Right ventricle myocardium inferior (tissue), 1 donor: ENCODE results near the gene TMC6. TPM values are rescaled to one million over a fixed set of nuclear protein-coding genes. Genes with fewer than 3 reads are reported as not detected.
A peak's percentile ranks its signal among the peaks of the same experiment; 100 is the strongest.
"Not testable (repeated sequence)": the region's sequence is repeated elsewhere in the genome, so short reads cannot be mapped to it uniquely, and the experiment has no call there.

Experiments used
- ATAC-seq: fragments of 200-7000 bp; cut with Tn5 transposase; one replicate; pipeline ENCODE4 v1.9.1; 2020; ENCODE audit warnings: mild to moderate bottlenecking, moderate library complexity
- DNase-seq: peaks from one replicate; pipeline ENCODE4 v3.0.0; 2021; ENCODE audit errors: missing footprints
- intact Hi-C: fragments of 100-400 bp; cut with DNase I; formaldehyde crosslinking; loops from one replicate; pipeline ENCODE4 v1.11.0; 2022
- total RNA-seq: library from RNA; stranded (reverse); fragmentation: NEBNext Ultra II Directional; extraction: Animal tissue kit (Norgen Biotek cat#: 25700); gene quantifications from one replicate; pipeline ENCODE4 v1.2.1, GENCODE V29; 2021
- donor health status: DM: no; HTN: yes; CAD: no; lungs with severe emphysema.

TMC6 gene
- total RNA-seq, 1 donor from 2014 or later = 77.0 TPM

DNA sequence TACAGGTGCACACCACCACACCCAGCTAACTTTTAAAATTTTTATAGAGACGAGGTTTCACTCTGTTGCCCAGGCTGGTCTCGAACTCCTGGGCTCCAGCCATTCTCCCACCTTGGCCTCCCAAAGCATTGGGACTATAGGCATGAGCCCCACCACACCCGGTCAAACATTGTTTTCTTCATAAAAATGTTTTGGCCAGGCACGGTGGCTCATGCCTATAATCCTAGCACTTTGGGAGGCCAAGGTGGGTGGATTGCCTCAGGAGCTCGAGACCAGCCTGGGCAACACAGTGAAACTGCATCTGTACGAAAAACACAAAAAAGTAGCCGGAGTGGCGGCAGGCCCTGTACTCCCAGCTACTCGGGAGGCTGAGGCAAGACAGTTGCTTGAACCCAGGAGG, 12.1 kb downstream of the TMC6 start:
- intact Hi-C loops = no loop called here
- DNase-seq (peak; percentile 41), ATAC-seq (no peak)

DNA sequence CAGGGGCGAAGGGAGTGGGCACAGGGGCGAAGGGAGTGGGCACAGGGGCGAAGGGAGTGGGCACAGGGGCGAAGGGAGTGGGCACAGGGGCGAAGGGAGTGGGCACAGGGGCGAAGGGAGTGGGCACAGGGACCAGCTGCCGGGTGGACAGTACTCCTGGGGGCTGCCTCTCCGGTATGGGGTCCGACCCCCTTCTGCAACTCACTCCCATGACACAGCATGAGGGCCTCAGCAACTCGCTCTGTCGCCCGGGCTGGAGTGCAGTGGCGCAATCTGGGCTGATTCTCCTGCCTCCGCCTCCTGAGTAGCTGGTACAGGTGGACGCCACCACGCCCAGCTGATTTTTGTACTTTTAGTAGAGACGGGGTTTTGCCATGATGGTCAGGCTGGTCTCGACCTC, 12.8 kb downstream of the TMC6 start:
- DNase-seq = peak; percentile 58
- ATAC-seq, intact Hi-C loops: not testable (repeated sequence)

DNA sequence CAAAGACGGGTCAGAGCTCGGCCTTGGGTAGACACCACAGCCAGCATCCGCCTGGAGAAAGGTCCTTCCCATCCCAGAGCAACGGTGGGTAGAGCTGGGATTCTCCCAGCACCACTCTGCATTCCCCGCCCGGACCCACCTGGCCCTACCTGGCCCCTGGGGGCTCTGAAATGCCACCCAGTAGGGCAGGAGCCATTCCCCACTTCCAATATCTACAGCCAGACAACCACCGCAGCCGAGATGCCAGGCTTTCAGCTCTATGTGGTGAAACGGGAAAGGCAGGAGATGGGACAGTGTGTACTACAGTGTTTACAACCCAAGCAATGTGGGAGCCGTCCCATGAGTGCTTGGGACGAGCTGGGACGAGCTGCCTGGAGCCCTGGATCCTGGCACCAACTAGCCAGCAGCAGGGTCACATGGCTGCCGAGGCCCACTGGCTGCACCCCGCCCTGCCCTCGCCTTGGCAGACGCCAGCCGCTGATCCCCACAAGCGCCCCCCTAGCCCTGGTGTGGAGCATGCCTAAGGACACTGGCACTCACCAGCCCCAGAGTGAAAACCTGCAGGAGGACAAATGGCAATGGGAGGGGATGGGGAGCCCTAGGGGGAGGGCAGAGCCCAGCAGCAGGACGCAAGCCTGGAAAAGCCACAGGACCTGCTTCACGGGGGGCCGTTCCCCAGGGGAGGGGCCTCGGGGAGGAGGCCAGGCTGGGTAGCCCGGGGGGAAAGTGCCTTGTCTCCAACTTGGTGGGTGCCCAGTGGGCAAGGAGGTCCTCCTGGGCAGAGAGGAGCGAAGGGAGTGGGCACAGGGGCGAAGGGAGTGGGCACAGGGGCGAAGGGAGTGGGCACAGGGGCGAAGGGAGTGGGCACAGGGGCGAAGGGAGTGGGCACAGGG, 13.5 kb downstream of the TMC6 start:
- ATAC-seq = peak; percentile 78
- peak; percentile 74 for DNase-seq
- intact Hi-C loops = no loop called here

DNA sequence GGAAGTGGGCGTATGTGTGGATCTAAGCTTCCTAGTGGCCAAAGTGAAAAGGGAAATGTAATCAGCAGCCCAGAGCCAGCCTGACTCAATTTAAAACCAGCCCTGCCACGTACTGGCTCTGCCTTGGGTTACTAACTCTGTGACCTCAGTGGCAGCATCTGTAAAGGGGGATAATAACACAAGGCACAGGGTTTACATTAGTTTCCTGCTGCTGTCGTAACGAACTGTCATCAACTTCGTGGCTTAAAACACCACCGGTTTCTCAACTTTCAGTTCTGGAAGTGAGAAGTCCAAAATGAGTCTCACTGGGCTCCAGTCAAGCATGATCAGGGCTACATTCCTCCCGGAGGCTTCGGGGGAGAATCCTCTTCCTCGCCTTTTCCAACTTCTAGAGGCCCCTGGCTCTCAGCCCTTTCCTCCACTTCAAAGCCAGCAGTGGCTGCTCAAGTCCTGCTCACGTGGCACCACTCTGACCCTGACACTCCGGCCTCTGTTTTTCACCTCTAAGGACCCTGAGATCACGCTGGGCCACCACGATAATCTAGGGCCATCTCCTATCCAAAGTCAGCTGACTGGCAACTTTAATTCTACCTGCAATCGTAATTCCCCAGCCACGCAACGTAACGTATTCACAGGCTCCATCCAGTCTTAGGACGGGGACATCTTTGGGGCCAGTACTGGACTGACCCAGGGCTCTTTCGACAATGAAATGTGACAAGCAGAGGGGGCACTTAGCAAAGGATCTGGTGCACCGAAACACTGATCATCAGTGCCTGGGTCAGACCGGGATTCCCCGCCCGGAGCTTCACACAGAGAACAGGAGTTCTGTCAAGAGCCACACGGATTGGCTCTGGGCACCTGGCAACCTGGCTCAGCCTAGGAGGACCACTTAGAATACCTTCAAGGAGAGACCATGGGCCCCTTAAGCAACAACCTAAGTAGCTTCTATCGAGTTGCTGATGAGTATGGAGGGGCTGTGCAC, 14.5 kb downstream of the TMC6 start:
- ATAC-seq = no peak
- intact Hi-C loops = loop anchor here (2.0 kb wide), 2 partner anchors 73 to 137 kb away; partner anchors contain the start of genes AFMID and TK1
- DNase-seq = peak; percentile 65

DNA sequence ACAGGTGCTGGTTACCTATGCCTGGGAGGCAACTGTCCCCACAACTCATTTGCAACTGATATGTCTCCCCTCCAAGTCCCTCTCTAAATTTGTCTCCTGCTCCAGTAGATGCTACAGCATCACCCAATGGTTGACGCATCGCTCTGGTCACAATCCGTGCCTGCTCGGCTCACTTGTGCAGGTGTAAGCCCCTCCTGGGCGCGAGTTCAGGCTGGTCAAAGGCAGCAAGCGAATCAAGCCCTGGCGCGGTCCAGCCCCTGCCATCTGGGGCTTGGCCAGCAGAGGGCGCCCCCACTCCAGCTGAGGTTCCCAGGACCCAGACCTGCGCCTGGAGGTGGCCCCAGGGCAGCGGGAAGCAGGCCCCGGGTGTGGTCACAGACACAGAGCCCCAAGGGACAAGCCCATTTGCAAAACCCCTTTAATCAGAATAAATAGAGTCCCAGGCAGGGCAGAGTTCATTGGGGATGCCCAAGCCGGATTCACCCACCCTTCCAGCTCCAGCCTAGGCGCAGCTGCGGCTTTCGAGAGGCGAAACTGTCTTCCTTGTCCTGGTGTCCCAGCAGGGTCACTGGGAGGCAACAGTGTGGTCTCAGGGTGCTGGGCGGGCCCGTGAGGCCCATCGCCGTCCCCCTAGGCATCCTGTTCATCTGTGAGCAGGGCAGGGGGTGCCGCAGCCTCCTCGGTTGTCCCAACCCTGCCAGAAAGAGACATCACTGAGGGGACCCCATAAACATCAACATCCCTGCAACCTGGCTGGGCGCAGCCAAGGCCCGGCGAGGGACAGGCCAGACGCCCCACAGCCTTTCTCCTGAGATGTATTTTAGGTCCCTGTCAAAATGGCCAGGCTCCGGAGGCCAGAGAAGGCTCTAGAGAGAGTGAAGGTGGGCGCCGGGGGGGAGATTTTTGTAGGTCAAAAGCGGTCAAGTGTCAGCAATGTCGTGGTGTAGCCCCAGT, 15.8 kb downstream of the TMC6 start:
- ATAC-seq = peak; percentile 65
- DNase-seq = peak; percentile 91
- intact Hi-C loops = loop anchor here (1.0 to 2.0 kb wide), 3 partner anchors 64 to 138 kb away; partner anchors contain the start of genes AFMID and TK1

DNA sequence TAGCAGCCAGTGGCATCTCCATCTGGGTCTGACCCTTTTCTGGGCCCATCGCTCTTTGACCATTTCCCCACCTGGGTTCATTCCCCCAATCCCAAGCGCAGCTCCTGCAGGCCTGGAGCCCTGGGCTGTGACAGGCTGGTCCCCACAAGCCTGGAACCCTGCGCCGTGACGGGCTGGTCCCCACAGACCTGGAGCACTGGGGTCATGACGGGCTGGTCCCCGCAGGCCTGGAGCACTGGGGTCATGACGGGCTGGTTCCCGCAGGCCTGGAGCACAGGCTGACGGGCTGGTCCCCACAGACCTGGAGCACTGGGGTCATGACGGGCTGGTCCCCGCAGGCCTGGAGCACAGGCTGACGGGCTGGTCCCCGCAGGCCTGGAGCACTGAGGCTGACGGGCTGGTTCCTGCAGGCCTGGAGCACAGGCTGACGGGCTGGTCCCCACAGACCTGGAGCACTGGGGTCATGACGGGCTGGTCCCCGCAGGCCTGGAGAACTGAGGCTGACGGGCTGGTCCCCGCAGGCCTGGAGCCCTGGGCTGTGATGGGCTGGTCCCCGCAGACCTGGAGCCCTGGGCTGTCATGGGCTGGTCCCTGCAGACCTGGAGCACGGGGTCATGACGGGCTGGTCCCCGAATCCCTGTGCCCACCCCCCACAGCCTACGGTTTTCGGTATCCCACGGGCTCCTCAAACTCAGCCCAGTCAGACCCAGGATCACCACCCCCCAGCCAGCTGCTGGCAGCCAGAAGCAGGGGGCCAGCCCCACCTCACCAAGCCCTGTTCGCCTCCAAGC, 16.6 kb downstream of the TMC6 start:
- intact Hi-C loops = loop anchor here (1.0 to 2.0 kb wide), 3 partner anchors 64 to 139 kb away; partner anchors contain the start of genes AFMID and TK1
- DNase-seq (peak; percentile 50), ATAC-seq (no peak)

DNA sequence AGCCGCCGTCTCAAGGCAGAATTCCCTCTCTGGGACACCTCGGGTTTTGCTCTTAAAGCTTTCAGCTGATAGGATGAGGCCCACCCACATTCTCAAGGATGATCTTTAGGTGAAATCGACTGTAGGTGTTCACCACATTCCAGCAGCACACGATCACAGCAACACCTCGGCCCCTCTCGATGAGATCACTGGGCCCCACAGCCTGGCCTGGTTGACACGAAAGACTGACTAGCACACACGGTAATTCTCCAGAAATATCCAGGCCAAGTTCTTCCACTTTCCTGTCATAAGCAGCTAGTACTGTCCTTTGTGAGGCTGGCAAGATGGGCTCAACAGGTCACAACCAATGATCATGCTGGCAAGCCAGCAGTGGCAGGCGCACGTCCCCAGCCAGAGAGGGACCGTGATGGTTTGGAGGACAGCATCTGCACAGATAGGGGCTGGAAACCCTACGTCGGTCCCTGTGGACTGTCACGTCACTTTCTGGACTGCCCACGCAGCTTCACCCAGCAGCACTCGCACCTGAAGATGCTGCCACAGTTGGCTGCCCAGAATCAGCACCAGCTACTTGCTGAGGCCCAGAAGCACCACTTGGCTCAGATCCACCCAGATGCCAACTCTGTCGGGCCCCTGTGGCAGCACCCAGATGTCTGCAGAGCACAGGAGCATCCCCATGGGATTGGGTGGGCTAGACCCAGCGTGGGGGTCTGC, 17.4 kb downstream of the TMC6 start:
- intact Hi-C loops = no loop called here
- DNase-seq (peak; percentile 31), ATAC-seq (no peak)

DNA sequence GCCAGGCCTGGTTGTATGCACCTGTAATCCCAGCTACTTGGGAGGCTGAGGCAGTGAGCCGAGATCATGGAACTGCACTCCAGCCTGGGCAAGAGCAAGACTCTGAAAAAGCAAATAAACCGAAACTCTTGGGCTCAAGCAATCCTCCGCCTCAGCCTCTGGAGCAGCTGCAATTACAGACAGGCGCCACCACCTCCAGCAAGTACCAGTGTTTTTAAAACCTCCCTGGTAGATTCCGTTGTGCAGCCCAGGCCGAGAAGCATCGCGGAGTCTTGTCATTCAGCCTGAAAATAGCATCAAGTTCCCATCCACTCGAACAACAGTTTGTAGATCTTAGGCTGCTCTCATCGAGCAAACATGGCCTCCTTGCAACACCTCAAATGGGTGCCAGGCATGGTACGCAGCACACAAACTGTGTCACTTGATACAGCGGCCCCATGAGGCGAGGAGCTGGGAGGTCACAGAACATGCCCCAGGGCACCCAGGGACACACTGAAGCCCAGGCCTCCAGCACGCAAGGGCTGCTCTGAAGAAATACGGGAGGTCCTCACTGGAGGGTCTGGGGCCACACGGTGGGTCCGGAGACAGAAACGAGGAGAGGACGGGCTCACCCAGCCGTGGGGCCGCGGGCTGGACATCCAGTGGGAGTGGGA, 18.1 kb downstream of the TMC6 start:
- intact Hi-C loops = no loop called here
- DNase-seq (peak; percentile 64), ATAC-seq (no peak)

DNA sequence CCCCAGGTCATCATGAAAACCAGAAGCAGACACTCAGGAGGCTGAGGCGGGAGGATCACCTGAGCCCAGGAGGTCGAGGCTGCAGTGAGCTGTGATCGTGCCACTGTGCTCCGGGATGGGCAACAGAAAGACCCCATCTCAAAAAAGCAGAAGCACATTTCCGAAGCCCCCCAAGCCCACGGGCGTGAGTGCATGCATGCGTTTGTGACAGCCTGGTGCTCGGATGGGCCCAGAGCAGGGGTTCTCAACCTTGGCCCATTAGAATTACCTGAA, 19.1 kb downstream of the TMC6 start:
- DNase-seq (peak; percentile 44), ATAC-seq (no peak)
- intact Hi-C loops = no loop called here

DNA sequence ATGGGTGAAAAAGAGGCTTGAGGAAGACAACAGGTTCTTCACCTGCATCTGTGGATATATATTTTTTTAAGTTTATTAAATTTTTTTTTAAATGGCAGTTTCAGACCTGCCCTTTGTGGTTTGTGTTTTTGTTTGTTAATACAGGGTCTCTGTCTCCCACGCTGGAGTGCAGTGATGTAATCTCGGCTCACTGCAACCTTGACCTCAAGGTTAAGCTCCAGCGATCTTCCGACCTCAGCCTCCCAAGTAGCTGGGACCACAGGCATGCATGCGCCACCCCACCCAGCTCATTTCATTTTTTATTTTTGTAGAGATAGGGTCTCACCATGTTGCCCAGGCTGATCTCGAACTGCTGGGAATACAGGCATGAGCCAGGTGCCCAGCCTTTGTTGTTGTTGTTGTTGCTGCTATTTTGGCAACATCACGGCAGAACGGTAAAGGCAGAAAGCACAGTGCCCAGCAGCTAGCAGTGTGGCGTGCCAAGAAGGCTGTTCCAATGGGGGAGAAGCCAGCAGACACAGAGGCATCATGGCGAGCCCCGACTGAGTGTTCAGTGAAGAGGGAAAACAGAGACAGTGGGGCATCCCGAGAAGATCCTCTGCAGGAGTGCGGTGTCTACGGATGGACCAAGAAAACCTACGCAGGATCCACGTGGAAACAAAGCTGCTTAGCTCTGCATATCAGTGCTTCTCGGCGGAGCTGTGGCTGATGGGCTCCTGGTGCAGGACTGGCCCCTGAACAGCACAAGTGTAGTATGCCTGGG, 19.6 kb downstream of the TMC6 start:
- intact Hi-C loops = no loop called here
- ATAC-seq = peak; percentile 11
- peak; percentile 64 for DNase-seq

DNA sequence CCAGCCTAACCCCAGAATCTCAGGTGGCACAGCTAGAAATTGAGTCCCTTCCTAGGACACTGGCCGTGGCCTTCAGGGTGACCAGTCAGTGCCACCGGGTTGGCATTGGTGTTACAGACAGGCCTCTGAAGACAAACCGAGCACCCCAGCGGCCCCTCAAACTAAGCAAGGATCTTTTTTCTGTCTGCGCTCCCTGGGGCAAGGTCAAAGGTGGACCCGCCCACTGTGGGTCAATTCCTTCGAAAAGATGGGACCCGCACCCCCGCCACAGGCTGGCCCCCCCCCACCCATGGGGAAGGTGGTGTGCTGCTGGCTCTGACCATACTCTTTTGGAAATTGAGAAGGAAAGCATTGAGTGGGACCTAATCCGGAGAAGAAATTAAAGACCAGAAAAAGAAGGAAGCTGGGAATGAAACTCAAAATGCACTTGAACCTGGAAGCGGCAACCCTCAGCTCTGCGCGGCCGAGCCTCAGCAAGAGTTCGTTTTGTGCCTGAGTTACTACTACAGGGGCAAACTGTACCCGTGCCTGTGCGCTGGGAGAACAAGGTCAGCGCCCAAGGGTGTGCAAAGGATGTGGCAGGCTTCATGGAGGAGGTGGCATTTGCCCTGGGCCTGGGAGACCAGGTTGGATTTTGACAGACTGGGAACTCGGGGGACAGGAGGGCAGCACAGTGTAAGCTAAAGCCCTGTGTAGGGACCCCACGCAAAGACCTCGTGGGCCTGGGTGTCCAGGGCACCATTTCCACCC, 20.4 kb downstream of the TMC6 start:
- intact Hi-C loops = no loop called here
- ATAC-seq (no peak), DNase-seq (peak; percentile 59)

DNA sequence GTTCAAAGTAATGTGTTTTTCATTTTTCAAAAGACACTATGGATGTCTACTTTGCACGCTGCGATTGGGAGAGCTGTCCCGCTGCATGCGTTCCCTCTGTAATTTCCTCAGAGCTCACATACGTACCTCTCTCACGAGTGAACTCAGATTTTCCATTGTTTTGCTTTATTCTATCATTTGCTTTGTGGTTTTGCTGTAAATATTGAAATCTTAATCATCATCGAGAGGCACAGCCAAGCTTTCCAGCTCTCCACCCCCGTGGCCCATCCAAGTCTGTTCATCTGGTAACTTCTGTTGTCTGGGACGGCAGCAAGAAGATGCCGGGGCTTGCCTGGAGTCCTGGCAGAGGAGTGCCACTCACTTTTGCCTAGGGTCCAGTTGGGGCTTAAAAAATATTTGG, 21.1 kb downstream of the TMC6 start:
- intact Hi-C loops = no loop called here
- DNase-seq (no peak), ATAC-seq (no peak)

DNA sequence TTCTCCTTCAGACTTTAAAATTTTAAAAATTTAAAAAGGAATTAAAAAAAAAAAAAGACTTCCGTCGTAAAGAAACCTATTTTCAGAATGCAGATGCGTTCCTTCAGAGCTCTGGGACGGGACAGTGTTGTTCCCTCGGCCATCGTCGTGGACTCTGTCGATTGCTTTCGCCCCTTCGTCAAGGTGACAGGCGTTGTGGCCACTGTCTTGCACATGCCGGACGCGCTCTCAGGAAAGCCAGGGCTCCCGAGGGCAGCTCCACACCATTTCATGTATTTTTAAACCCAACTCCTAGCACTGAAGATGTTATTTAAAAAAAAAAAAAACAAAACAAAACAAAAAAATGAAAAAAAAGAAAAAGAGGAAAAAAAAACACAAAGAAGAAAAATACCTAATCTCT, 22.3 kb downstream of the TMC6 start:
- ATAC-seq = no peak
- no peak for DNase-seq
- intact Hi-C loops = no loop called here

DNA sequence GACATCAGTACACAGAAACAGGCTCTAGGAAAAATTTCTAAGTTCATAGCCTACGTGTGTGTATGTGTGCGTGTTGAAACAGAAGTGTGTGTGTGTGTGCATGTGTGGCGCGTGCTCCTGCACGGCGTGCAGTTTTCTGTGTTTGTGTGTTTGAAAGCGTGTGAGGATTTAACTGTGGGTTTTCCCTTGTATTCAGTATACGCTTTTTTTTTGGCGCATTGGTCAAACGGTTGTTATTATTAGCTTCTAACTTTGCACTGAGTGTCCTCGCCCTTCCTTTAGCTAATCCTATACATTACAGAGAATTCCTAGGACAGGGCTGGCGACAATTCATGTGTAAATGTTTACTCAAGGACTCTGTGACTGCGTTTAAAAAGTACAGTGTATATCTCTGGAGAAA, 23.0 kb downstream of the TMC6 start:
- ATAC-seq (no peak), DNase-seq (no peak)
- intact Hi-C loops = no loop called here

DNA sequence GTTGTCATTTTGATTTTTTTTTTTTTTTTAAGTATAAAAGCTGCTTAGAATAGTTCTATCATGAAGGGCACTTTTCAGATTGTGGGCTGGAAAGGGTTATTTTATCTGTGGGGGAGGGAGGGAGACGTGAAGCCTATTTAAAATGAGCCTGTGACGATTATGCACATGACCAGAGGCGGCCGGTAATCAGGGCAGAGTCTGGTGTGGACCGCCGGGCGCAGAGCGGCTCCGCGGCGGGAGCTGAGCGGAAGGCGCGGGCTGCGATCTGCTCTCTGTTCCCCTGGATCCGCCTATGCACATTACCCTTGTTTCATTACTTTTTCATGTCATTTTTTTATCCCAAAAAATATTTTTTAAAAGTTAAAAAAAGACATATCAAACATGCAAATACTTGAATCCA, 23.5 kb downstream of the TMC6 start:
- ATAC-seq = no peak
- intact Hi-C loops = no loop called here
- peak; percentile 27 for DNase-seq
